HG03103 (cell line): Measurements from ENCODE around the gene FLRT2.

Experiments used
- ATAC-seq: cut with Tn5 transposase; IDR thresholded peaks from one replicate; pipeline ENCODE4 v1.9.1; 2021; ENCODE audit warnings: low read depth; ENCODE audit not compliant: unreplicated experiment

The FLRT2 gene

GRCh38 chr14:85558505-85558904, 28.6 kb downstream of the FLRT2 start:
- no peak for ATAC-seq

- ATAC-seq, result no peak
These were observed 32.7 kb downstream of the FLRT2 start for GRCh38 chr14:85562630-85563029.

GRCh38 chr14:85564841-85565527, 35.0 kb downstream of the FLRT2 start:
- no peak for ATAC-seq

DNA sequence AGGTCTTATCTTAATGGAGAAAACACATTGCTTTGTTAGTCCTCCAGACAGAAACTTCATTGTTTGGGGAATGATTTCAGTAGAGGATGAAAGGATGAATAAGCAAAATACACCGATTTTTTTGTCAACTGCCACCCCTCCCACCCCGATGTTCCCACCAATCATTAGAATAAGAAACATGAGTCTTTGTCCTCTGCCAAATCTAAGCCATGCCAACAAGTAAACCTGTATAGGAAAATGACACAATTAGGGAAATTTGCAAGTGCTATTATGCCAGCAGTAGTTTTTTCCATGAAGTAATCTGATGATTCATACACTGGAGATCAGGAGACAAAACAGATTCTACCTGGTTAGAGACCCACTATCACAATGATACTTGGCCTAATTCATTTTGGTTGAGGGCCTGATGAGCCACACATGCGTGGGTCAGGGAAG, 35.9 kb downstream of the FLRT2 start:
- no peak for ATAC-seq

DNA sequence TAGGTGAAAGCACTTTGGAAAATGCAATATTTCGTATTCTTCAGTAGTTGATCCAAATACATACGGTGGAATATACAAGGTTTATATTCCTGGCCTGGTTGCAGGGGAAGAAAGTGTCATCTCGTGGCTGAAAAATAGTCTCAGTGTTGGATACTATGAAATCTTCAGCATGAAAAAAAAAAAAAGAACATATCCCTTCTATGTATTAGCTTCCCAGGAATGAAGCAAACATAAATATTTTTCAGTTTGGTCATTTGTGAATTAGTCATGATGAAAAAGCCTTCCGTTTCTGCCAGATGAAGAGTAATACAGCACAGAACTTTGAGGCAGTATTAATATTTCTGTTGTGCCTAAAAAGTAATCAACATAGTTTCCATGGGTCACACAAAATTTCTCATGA, 36.7 kb downstream of the FLRT2 start:
- no peak for ATAC-seq

DNA sequence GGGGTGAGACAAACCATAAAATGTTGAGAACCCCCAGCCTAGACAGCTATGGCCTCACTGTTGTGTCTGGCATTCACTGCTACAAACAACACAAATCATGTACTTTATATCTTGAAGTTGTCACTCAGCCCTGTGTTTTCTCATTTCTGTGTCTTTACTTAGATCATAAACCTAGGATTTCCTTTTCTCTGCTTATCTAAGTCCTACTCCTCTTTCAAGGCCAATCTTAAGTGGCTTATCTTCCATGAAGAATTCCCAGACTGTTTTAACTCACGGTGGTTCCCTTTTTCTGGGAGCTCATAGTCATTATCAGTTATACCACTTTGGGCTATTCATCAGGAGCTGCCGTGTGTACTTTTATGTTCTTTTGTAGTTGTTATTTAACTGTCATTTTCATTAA, 42.1 kb downstream of the FLRT2 start:
- ATAC-seq, result no peak

DNA sequence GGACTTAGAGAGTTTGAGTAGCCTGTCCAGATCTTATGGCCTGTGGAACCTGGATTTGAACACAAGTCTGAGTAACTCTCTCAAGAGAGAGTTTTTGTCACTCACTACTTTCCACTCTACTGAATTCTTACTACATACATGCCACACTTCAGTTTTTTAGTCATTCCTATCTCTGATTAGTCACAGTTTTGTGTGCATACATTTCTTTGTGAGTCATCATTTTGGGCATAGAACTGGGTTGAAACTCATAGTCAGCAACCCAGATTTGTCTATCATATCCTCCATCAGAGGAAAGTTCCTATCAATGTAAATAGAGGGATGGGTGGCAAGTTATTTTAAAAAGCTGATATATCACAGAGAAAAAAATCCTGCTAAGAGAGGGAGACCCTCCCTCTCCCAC, 42.9 kb downstream of the FLRT2 start:
- no peak for ATAC-seq

DNA sequence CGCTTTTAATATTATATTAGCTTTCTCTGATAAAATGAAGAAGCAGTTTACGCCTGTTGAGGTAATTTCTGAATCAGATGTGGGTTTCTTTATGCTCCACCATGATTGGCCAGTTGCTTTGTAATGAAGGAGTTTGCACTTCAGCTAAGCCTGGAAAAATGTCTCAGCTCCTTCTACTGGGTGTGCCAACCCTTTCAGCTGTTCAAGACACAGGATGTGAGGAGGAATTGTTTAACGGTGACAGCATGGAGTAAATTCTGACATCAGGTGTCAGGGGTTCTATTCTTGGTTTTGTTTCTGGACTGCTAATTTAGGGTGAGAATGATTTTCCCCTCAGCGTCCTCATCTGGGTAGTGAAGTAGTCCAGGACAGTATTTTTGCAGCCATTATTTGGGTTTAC, 43.5 kb downstream of the FLRT2 start:
- ATAC-seq, result no peak

- ATAC-seq, result no peak
These were observed 45.1 kb downstream of the FLRT2 start for GRCh38 chr14:85574853-85575616.

GRCh38 chr14:85575617-85575898, 45.6 kb downstream of the FLRT2 start:
- ATAC-seq, result no peak

- no peak for ATAC-seq
These were observed 46.3 kb downstream of the FLRT2 start for GRCh38 chr14:85576218-85576617.

DNA sequence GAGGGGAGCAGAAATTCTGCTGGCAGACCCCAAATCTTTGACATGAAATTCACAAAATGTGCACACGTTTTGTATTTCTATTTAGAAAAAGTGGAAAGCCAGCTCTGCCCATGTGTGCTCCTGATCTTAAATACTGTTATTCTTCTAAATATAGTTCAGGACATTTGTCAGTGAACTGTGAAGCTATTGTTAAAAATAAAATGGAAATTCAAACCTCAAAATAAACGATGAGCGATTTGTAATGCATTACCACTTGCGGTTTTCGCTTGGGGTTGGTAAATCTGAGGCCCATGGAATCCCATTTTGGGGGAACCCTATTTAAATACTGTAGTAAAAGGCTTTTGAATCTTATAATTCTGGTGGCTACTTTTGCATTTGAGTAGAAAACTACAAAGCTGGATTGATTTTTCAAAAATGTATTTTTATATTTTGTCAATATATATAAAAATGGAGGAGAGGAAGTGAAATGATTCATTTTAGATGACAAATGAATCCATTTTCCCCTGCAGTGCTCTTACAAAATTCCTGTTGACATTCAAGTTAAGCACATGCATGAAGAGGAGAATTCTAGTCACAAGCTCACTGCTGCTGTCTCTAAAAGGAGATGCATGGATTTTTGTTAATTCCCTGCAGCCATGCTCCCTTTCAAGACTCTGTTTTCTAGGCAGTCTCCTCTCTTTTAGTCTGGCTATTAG, 47.1 kb downstream of the FLRT2 start:
- ATAC-seq, result no peak

DNA sequence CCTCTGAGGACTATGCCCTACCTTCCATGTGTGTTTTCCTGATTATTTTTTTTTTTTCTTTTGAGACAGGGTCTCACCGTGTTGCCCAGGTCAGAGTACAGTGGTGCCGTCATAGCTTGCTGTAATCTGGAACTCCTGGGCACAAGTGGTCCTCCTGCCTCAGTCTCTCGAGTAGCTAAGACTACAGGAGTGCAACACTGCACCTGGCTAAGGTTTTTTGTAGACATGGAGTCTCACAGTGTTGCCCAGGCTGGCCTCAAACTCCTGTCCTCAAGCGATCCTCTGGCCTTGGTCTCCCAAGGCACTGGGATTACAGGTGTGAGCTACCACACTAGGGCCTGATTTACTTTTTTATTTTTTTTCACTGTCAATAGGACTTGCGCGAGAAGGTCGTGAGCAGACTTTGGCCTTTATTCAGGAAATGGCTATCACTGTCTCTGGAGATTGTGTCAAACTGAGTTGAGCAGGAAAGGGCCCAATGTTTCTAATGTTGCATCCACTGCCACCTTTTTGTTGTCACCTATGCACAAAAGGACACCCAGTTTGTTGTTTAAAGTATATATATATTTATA, 47.7 kb downstream of the FLRT2 start:
- no peak for ATAC-seq

DNA sequence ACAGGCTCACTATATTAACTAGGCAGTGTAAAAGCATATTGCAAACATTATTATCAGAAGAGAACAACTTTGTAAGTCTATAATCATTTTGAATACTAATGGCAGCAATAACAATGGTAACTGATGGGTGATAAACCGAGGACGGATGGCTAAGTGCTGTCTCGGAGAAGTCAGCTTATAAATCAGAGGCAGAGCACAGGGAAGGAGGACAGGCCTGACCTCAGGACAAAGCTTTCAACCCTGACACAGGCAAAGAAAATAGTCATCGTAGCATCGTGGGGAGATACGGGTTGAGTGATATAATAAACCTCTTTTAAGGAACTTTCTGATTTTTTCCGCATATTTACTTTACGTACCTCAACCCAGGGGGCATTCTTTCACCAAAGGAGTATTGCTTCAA, 48.4 kb downstream of the FLRT2 start:
- no peak for ATAC-seq

DNA sequence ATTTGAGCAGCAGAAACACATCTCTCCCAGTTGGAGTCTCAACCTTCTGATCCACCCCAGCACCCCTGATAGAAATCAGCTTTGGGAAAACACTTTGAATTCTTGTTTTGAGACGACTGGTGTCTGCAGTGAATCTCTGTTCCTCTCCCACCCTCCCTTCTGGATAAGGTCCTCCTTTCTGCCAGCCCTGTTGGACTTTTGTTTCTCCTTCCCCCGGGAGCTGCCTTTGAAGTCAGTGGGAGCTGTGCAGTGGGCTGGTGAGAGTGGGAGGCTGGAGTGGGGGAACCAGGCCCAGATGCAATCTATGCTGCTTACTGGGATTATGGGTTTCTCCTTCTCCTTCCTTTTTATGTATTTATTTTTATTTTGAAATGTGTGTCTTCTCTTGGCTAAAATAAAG, 49.0 kb downstream of the FLRT2 start:
- ATAC-seq, result no peak

DNA sequence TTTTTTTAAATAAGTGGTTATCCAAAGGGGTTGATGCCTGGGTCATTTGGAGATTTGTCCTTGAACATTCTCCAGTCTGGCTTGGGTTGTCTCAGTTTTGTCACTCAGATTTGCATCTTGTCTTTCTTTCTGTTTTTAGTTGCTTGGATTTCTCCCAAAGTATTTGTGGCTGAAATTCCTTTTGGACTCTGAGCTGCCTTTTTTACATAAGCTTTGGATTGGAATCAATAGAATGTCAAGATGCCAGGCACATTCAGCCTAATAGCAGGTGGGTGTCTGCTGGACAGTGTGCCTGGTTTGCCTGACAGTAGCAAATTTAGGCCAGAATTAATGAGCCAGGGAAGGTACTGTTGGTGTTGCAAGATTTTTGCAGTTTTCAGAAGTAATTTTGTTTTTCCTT, 50.0 kb downstream of the FLRT2 start:
- ATAC-seq, result no peak

DNA sequence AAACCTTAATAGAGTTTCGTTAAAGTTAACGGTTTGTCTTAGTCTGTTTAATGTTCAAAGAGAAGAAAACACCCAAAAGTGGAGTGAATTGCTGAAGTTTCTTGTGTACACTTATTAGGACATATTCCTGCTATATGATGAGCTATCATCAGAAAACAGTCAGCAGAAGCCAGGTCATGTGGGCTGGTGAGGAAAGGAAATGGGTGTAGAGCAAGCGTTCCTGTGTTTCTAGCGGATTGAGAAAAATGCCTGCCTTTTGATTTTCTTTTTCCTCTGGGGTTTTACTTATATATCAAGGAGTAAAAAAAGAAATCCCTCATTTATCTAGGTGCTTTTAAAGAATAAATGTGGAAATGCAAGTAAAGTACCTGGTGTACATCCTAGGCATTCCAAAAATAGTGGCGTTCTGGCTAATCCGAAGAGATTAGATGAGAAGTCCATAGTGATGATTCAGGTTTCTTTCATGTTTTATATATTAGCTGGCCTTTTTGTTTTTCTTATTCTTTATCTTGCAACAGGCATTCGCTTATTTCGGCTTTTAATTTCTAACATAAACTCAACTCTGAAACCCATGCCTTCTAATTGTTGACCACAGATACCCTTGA, 50.7 kb downstream of the FLRT2 start:
- no peak for ATAC-seq

GRCh38 chr14:85581691-85582090, 51.7 kb downstream of the FLRT2 start:
- ATAC-seq, result no peak

- no peak for ATAC-seq
These were observed 53.4 kb downstream of the FLRT2 start for GRCh38 chr14:85583380-85583779.

GRCh38 chr14:85584481-85584880, 54.5 kb downstream of the FLRT2 start:
- no peak for ATAC-seq

- ATAC-seq, result no peak
These were observed 57.3 kb downstream of the FLRT2 start for GRCh38 chr14:85587151-85587711.
